ENCODE measurements around the gene CEP131.

DNA sequence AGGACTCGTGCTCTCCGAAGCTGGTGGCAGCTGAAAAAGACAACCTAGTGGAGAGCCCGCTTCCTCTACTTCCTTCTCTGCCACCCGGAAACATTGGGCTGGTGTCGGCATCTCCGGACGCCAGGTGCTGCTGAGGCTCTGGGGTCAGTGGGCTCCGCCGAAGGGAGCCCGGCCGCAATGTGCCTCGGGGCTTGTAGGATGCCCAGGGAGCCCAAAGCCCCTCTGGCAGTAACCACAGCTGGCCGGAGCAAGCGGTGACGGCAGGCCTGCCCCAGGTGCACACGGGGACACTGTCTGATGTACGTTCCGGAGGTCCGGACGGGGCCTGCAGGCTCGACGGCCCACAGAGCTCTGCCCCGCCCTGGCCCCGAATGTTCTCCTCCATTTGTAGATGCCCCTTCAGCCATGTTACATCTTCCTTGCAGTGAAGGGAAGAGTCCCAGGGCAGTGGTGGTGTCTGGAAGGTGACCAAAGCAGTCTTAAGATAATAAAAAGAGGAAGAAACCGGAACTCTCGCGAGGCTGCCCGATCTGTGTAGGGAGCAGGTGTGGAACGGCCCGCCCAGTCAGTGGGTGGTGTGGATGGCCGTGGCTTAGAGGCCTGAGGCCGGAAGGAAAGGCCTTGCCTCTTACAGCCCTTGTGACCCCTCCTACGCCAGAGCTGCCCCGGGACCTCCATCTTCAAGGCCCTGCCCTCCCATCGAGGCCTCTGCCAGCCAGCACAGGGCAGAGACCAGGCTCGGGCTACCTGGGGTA is 39.0 kb upstream of the CEP131 start:
- TF ChIP-seq CTCF (IDR thresholded peaks at IDR 0.05 in 4 of 5, conservative IDR thresholded peaks at IDR 0.05 in 1 of 5) (no peak), POLR2A (IDR thresholded peaks at IDR 0.05) (no peak)
